Embryonic facial prominence (tissue), 1 donor: ENCODE data around the gene P3H2.

ENCODE experiments used
- DNase-seq: peaks from one replicate; pipeline ENCODE4 v3.0.0-alpha.2; 2016; ENCODE audit errors: extremely low spot score

The P3H2 gene

GRCh38 chr3:190055773-190056172, 64.9 kb downstream of the P3H2 start:
- DNase-seq: no peak

GRCh38 chr3:190053919-190054672, 66.6 kb downstream of the P3H2 start:
- no peak for DNase-seq

GRCh38 chr3:190051641-190052040, 69.1 kb downstream of the P3H2 start:
- no peak for DNase-seq

GRCh38 chr3:190048932-190049441, 71.7 kb downstream of the P3H2 start:
- DNase-seq: no peak

GRCh38 chr3:190044974-190045373, 75.7 kb downstream of the P3H2 start:
- no peak for DNase-seq

GRCh38 chr3:190044142-190044541, 76.6 kb downstream of the P3H2 start:
- no peak for DNase-seq

GRCh38 chr3:190043741-190044140, 77.0 kb downstream of the P3H2 start:
- DNase-seq: no peak

GRCh38 chr3:190042558-190042957, 78.1 kb downstream of the P3H2 start:
- no peak for DNase-seq

GRCh38 chr3:190041333-190042041, 79.2 kb downstream of the P3H2 start:
- peak; percentile 56 for DNase-seq

- no peak for DNase-seq
These were observed 80.6 kb downstream of the P3H2 start for GRCh38 chr3:190040145-190040544.

GRCh38 chr3:190038050-190038933, 82.4 kb downstream of the P3H2 start:
- DNase-seq: no peak

GRCh38 chr3:190036631-190037030, 84.1 kb downstream of the P3H2 start:
- DNase-seq: no peak

GRCh38 chr3:190034446-190034845, 86.3 kb downstream of the P3H2 start:
- no peak for DNase-seq

GRCh38 chr3:190032923-190033322, 87.8 kb downstream of the P3H2 start:
- DNase-seq: no peak

GRCh38 chr3:190031887-190032752, 88.6 kb downstream of the P3H2 start:
- DNase-seq: no peak

GRCh38 chr3:190027116-190027515, 93.6 kb downstream of the P3H2 start:
- no peak for DNase-seq

GRCh38 chr3:190026154-190026553, 94.5 kb downstream of the P3H2 start:
- no peak for DNase-seq

- no peak for DNase-seq
These were observed 95.8 kb downstream of the P3H2 start for GRCh38 chr3:190024912-190025311.

GRCh38 chr3:190019844-190020243, 100.9 kb downstream of the P3H2 start:
- DNase-seq: no peak

- DNase-seq: no peak
These were observed 101.7 kb downstream of the P3H2 start for GRCh38 chr3:190019006-190019405.

GRCh38 chr3:190018460-190018859, 102.2 kb downstream of the P3H2 start:
- no peak for DNase-seq
